Endothelial cell of hepatic sinusoid (primary cell): ENCODE data around the gene ACOT9.
"Not testable (repeated sequence)": the region's sequence is repeated elsewhere in the genome, so short reads cannot be mapped to it uniquely, and the experiment has no call there.

ENCODE experiments used
- in situ Hi-C: cut with HindIII; loops from 2 replicates; pipeline ENCODE4 v1.10.0; 2017; ENCODE audit warnings: low sequenced_read_pairs

Gene ACOT9, protein sequence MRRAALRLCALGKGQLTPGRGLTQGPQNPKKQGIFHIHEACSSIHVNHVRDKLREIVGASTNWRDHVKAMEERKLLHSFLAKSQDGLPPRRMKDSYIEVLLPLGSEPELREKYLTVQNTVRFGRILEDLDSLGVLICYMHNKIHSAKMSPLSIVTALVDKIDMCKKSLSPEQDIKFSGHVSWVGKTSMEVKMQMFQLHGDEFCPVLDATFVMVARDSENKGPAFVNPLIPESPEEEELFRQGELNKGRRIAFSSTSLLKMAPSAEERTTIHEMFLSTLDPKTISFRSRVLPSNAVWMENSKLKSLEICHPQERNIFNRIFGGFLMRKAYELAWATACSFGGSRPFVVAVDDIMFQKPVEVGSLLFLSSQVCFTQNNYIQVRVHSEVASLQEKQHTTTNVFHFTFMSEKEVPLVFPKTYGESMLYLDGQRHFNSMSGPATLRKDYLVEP

DNA sequence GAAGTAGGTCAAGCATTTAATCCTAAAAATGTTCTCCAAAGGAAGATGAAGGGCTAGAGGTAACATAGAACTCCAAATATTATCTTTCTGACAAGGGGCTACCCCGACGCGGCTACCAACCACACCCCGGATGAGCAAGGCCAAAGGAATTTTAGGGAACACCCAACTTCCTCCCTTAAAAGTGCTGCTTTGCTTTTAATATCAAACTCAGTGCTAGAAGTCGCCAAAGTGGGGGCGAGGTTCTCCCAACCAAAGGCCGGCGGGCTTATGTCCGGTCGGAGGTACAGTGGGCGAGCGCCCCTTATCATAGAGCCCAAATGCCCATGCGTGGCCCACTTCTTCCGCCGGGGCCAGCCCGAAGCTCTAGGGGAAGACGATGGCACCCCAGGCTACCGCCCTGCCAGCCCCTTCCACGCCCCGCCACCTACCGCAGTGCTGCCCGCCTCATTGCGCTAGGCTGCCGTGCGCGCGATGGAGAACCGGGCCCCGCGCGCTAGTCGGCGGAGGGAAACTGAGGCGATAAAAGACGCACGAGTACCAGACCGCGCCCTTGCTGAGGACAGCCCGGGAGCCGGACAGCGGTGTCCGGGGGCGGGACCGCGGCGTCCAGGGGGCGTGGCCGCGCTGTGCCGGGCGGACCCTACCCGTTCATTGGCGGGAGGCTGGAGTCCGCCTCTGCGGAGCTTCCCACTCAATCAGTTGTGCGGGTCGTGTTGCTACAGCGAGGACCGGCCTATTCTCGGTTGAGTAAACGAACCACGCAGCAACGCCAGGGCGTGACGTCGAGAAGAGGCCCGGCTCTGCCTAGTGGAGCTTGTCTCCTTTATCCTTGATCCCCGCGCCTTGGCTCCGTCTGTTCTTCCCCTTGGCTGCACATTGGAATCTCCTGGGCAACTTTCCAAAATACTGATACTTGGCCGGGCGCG is at the start of gene ACOT9:
TSS of gene ACOT9 (minus strand) at position 580 of the 926 bp plus-strand sequence. CDS start at position 448, 132 bp downstream.
- in situ Hi-C loops, result no loop called here

DNA sequence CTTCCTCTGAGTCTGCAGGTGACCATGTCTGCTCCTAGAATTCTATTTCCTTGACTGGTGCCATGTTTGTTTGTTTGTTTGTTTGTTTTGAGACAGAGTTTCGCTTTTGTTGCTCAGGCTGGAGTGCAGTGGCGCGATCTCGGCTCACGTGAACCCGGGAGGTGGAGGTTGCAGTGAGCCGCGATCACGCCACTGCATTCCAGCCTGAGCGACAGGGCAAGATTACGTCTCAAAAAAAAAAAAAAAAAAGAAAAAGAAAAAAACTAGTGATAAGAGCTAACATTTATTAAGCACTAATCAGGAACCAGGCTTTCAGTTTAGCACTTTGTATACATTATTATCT is 47.0 kb upstream of the ACOT9 start:
- in situ Hi-C loops, result no loop called here

DNA sequence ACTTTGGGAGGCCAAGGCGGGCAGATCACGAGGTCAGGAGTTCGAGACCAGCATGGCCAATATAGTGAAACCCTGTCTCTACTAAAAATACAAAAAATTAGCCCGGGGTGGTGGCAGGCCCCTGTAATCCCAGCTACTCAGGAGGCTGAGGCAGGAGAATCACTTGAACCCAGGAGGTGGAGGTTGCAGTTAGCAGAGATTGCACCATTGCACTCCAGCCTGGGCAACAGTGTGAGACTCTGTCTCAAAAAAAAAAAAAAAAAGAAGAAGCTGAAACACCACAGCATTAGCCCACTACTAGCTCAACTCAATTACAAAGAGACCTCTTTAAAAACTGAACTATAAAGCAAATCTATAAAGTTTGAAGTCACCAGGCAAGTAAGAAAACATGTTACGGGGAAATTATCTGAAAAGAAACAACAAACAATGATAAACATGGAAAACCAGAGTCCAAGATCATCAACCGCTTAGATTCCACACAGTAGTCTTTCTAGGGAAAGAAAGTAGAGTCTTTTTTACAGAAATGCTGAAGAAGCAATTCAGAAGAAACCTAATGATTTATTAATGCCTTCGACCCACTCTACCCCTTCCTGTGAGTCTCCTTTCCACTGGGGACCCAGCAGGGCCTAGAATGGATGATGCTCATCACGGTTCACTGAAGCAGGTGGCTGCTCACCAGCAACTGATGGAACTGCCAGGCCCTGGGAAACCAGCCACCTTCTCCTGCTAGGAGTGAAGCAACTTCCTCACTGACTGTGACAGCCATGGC is 46.5 kb upstream of the ACOT9 start:
- in situ Hi-C loops, result no loop called here

DNA sequence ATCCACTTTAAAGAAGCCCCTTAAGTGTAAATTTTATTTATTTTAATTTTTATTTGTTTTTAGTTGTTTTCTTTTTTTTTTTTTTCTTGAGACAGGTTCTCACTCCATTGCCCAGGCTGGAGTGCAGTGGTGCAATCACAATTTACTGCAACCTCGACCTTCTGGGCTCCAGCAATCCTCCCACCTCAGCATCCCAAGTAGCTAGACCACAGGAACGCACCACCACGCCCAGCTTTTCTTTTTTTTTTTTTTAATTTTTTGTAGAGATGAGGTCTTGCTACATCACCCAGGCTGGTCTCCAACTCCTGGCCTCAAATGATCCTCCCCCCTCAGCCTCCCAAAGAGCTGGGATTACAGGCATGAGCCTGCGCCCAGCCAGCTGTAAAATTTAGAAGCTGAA is 45.9 kb upstream of the ACOT9 start:
- in situ Hi-C loops, result no loop called here

DNA sequence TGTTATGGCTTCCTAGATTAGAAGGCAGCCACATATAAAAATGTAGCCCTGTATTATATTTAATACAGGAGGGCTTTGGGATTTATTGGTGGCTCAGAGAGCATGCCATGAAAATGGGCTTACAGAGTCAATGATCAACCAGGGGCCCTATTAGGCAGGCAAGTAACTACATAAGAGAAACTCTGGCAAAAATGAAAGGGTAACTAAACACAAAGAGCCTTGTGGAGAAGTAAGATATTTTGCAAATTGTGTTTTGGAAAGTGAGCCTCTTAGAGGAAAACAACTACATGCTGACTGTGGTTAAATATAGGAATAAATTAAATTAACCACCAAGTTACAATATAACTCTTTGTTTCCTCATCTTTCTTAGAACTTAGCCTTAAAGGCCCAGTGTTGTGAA is 45.4 kb upstream of the ACOT9 start:
- in situ Hi-C loops, result no loop called here

DNA sequence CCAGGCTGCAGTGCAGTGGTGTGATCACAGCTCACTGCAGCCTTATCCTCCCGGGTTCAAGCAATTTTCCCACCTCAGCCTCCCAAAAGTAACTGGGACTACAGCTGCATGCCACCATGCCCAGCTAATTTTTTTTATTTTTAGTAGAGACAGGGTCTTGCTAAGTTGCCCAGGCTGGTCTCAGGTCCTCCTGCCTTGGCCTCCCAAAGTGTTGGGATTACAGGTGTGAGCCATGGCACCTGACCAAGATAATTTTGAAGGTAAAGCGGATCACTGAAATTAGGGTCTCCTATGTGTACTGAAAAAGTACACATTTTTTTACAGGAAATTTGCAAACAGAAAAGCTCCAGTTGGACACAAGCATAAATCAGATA is 44.7 kb upstream of the ACOT9 start:
- in situ Hi-C loops, result no loop called here

DNA sequence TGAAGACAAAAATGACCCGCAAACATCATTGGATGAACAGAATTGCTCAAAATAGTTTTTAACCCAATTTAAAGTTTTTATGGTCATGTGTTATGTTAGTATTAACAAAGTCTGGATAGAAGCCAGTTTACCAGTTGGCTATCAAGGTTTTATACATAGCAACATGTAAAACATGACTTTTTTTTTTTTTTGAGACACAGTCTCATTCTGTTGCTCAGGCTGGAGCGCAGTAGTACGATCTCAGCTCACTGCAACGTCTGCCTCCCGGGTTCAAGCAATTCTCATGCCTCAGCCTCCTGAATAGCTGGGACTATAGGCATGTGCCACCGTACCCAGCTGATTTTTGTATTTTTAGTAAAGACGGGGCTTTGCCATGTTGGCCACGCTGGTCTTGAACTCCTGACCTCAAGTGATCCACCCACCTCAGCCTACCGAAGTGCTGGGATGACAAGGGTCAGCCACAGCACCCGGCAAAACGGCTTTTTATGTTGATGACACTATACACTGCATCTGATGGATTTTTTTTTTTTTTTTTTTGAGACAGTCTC is 43.3 kb upstream of the ACOT9 start:
- in situ Hi-C loops, result no loop called here

DNA sequence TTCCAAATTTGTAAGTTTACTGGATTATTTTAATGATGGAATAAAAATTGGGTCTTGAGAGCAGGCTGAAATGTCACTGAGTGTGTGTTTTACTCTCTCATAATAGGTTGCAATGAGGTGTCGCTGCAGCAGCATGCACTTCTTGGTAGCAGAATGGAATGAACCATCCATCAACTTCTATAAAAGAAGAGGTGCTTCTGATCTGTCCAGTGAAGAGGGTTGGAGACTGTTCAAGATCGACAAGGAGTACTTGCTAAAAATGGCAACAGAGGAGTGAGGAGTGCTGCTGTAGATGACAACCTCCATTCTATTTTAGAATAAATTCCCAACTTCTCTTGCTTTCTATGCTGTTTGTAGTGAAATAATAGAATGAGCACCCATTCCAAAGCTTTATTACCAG is 42.5 kb upstream of the ACOT9 start:
- in situ Hi-C loops, result no loop called here

DNA sequence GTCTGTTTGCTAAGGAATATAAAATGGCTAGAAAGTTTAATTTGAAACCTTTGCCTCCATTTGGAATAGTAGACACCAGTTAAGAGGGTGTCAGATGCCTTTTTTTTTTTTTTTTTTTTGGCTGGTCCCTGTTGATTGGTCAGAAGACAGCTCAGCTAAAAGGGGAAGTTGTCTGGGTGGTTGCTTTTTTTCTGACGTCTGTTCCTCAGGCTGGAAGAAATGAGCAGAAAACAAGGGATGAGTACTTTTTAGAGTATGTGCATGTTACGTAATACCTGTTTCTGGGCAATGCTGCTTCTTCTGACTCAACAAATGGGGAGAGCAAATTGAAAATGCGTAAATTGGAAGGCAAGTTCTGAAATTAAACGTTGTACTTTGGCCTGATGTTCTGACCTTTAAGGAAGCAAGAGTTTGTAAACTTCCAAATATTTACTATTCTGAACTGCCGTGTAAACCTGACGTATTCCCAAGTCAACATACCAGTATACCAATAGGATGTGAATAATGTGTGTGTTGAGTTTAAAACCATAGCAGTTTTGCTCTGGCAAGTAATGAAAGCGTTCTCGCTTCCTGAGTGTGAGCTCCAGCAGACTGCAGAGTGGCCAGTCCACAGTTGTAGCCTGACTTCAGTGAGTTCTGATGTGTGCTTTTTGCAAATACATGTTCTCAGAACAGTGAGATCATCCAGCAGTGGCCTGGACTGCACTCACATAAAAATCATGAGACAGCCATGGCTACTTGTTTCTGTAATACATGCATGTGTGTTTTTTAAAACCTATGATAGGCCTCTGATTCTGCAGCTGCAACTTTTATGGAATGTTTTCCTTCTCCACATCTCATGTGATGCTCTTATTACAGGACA is 41.6 kb upstream of the ACOT9 start:
- in situ Hi-C loops, result no loop called here

DNA sequence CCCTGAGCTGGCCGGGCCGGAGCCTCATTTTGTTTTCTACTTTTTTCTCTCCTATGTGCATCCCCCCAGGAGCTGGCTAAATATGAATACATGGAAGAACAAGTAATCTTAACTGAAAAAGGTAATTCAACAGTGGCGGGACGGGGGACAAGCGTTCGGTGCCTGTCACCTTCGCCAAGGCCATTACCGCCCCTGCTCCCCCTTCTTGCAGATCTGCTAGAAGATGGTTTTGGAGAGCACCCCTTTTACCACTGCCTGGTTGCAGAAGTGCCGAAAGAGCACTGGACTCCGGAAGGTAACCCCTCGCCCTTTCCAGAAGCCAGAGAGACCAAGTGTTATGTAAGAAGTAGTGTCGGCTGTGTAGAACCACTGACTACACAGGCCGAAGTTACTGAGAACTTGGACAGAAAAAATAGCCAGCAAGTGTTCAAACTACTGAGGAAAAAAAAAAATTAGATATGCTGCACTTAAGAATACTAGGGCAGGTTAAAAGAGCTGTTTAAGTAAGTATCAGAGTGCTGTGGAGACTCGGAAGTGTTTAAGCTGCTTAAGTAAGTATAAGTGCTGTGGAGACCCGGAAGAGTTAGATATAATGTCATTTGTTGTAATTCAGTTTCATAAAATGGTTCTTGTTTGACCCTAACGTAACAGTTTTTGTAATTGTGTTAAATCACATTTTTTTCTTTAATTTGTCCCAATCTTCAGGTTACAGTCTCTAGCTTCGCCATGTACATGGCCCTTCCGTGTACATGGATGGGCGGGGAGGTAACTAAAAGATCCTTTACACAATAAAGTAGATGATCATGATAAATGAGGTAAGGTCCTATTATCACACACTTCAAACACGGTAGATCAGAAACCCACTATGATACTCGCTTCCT is 40.8 kb upstream of the ACOT9 start:
- in situ Hi-C loops, result no loop called here

DNA sequence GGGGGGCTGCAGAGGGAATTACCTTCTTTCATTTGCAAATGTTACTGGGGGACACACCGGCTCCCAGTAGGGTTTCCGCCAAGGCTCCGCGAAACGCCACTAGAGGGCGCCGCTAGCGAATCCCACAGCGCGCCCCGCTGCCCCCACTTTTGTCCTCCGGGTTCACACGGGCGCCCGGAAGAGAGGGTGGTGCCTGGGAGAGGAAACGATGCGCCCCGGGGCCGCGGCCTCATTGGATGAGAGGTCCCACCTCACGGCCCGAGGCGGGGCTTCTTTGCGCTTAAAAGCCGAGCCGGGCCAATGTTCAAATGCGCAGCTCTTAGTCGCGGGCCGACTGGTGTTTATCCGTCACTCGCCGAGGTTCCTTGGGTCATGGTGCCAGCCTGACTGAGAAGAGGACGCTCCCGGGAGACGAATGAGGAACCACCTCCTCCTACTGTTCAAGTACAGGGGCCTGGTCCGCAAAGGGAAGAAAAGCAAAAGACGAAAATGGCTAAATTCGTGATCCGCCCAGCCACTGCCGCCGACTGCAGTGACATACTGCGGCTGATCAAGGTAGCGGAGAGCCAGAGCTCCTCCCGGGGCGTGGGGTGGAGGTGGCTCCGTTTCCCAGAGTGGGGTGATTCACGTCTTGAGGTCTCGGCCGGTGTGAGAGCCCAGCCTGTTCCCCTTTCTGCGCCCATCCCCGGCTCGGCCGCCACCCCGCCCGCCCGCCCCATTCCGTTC is 40.0 kb upstream of the ACOT9 start, which contains the start of gene SAT1:
TSS of gene SAT1 (plus strand) at position 311 of the 726 bp plus-strand sequence. CDS start at position 490, 179 bp downstream.
- in situ Hi-C loops, result no loop called here

DNA sequence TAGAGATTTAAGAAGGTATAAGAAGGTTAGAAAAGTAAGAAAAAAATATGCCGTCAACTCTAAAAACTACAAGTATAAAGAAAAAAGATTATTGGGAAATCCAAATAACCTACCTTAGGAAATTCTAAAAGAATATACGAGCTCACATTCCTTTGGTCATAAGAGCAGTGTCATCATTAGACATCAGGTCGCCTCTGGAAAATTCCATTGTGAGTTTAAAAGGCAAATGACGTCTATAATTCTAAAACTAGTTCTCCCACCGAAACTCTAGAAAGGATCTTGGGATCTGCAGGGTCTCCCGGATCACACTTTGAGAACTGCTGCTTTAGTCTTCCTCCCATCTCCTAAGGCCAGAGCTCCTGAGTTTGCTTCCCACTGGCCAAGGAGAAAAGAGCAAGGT is 39.4 kb upstream of the ACOT9 start:
- in situ Hi-C loops, result no loop called here

DNA sequence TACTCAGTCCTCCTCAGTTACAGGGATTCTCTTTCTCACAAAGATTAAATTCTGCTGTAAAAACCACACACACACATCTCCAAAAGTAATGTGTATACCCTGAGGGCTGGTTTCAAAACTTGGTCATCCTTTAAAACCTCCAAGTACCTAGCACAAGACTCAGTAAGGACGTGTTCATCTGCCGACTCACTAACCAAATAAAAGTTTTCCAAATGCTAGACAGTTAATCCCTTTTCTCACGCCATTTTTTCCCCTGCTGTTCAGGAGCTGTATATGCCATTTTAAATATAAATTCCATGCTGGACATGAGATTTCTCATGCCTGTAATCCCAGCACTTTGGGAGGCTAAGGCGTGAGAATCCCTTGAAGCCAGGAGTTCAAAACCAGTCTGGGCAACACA is 35.9 kb upstream of the ACOT9 start:
- in situ Hi-C loops, result no loop called here

DNA sequence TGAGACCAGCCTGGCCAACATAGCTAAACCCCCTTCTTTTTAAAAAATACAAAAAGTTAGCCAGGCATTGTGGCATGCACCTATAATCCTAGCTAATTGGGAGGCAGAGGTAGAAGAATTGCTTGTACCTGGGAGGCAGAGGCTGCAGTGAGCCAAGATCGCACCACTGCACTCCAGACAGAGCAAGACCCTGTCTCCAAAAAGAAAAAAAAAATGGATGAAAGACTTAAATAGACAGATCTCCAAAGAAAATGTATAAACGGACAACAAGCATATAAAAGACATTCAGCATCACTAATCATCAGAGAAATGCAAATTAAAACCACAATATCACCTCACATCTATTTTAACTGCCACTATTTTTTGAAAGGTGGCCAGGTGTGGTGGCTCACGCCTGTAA is 33.3 kb upstream of the ACOT9 start:
- in situ Hi-C loops, result no loop called here

DNA sequence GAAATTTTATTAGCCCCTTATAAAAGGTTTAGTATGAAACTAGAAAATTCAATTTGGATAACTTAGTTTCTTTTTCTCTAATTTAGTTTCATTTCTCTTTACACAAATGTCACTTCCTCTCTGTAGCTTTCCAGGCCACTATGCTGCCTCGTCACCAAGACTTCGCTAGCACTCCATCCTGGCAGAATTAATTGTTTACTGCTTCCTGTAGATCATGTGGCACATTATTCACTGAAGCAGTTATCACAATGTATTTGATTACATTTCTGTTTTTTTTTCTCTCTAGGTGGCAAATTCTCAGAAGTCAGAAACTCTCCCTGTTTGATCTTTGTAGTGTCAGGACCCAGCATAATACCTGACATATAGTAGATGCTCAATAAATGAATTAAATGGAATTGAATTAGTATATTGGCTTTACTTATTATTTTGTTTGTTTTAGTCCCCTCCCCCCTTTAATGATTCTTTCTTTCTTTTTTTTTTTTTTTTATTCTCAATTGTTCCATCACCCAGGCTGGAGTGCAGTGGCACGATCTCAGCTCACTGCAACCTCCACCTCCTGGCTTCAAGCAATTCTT is 30.6 kb upstream of the ACOT9 start:
- in situ Hi-C loops, result no loop called here

DNA sequence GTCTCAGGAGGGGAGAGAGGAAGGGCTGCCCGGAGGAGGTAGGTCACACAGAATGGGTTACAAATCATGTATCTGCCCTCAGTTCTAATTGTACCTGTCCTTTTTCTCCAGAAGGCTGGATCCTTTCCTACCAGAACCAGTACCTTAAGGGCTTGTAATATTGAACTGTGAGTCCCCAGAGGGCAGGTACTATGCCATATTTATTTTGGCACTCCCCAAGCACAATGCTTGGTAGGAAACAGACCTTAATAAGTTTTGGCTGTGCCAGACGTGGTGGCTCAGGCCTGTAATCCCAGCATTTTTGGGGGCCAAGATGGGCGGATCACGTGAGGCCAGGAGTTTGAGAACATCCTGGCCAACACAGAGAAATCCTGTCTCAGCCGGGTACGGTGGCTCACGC is 28.0 kb upstream of the ACOT9 start:
- in situ Hi-C loops, result not testable (repeated sequence)

DNA sequence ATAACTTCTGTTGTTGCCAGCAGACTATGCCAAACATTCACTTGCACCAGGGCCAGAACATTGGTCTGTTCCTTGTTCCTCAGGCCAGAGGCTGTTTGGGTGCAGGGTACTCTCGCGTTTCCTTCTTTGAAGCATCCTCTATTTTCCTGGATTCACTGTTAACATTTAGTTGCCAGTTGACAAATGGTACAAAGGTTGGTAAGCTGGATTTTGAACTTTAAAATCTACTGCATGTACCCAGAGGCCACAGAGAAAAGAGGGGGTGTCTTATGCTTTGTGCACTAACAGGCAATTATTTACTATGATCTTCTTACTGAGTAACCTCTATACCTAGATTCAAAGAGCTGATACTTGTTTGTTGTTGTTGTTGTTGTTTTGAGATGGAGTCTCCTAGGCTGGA is 27.1 kb upstream of the ACOT9 start:
- in situ Hi-C loops, result no loop called here
